HG03045 (cell line): ENCODE data around the gene FAM118B.
"Not testable (repeated sequence)": the region's sequence is repeated elsewhere in the genome, so short reads cannot be mapped to it uniquely, and the experiment has no call there.

Source experiments
- ATAC-seq: cut with Tn5 transposase; IDR thresholded peaks from one replicate; pipeline ENCODE4 v1.9.1; 2021; ENCODE audit warnings: mild to moderate bottlenecking, moderate library complexity; ENCODE audit not compliant: unreplicated experiment

Gene FAM118B

GRCh38 chr11:126308271-126308671 lies 96.7 kb downstream of the FAM118B start:
- ATAC-seq, result no peak

GRCh38 chr11:126308771-126309170 lies 97.2 kb downstream of the FAM118B start:
- ATAC-seq, result not testable (repeated sequence)

GRCh38 chr11:126310200-126310991 lies 98.8 kb downstream of the FAM118B start:
- peak; percentile 42 for ATAC-seq

GRCh38 chr11:126310992-126311310 lies 99.4 kb downstream of the FAM118B start:
- no peak for ATAC-seq

GRCh38 chr11:126311401-126312291 lies 100.1 kb downstream of the FAM118B start:
- peak; percentile 68 for ATAC-seq
